Thoracic aorta (tissue), 2 donors: Measurements from ENCODE around the gene RPS27L. TPM values are rescaled to one million over a fixed set of nuclear protein-coding genes. Genes with fewer than 3 reads are reported as not detected.

Source experiments
- ATAC-seq: fragments of 150-250 bp; one replicate; pipeline ENCODE4 v1.8.0; 2017; ENCODE audit warnings: low read depth; ENCODE audit not compliant: insufficient number of reproducible peaks, low FRiP score
- DNase-seq: peaks from one replicate; pipeline ENCODE4 v3.0.0-alpha.2; 2020; ENCODE audit warnings: low spot score
- H3K27ac ChIP-seq, 2 donors: fragments of 200-600 bp; sonication (generic); 1 replicate in 1 of 2; 2 replicates in 1 of 2; pipeline ENCODE4 v1.5.1; 2016; ENCODE audit warnings: mild to moderate bottlenecking in 2 of 2, moderate library complexity in 2 of 2
- H3K27me3 ChIP-seq: fragments of 200-600 bp; sonication (generic); replicated peaks from 2 replicates; pipeline ENCODE4 v1.6.0; 2016; ENCODE audit warnings: mild to moderate bottlenecking; ENCODE audit not compliant: insufficient read depth
- H3K36me3 ChIP-seq: fragments of 200-600 bp; sonication (generic); one replicate; pipeline ENCODE4 v1.5.1; 2016
- H3K4me1 ChIP-seq, 2 donors: fragments of 200-600 bp; sonication (generic); 1 replicate in 1 of 2; 2 replicates in 1 of 2; pipeline versions ENCODE4 v1.5.1 to v1.6.0; 2016; ENCODE audit warnings: low read depth in 2 of 2, mild to moderate bottlenecking in 1 of 2; ENCODE audit not compliant: control insufficient read depth in 1 of 2
- H3K4me3 ChIP-seq: fragments of 200-600 bp; sonication (generic); 2 replicates; pipeline ENCODE4 v1.5.1; 2016; ENCODE audit warnings: mild to moderate bottlenecking
- H3K9me3 ChIP-seq: fragments of 200-600 bp; sonication (generic); 2 replicates; pipeline ENCODE4 v1.5.1; 2016
- total RNA-seq, 2 donors: library from RNA; depleted of rRNA; stranded (reverse); fragments of >200 nt; gene quantifications; one replicate each; pipeline versions ENCODE4 v1.1.0 to v1.2.3, GENCODE V29; 2016
- TF ChIP-seq, protein P1 (sequence below): fragments of 200-600 bp; sonication (generic); IDR thresholded peaks from one replicate; pipeline ENCODE4 v1.5.1; 2019; ENCODE audit warnings: antibody characterized with exemption

Gene RPS27L
- total RNA-seq, 2 donors from 2014 or later = 40.1 to 120 TPM

DNA sequence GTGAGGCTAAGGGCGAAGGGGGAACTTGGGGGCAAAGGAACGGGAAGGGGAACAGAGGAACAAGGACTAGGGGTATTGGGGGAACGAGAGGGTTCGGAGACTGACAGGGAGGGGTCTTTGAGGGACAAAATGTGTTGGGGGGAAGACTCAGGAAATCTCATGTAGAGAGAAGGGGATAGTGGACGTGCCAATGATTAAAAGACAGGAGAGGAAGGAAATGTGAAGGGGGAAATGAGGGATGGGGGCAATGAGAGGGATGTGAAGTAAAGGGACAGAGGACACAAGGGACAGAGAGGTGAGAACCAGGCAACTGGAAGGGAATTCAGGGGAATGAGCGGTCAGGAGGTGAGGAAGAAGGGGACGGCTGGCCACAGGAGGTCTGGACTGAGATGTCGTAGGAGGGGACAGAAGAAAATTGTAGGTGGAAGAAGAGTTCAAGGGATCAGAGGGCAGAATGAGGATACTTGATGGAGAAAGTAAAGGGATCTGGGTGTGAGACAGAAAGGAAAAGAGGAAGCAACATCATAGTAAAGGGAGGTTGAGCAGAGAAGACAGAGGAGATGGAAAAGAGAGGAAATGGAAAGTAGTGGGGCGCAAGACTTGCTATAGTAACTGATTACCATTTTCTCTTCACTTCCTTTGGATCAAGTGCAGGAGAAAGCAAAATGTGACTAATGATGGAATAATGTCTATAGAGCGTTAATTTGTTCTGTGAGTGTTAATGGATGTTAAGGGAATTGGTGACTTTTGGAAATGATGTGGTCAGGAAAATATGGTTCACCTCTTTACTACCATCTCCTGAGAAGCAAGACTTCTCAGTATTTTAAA lies 32.9 kb upstream of the RPS27L start:
- Histone ChIP-seq H3K4me3 (peak overlapping the region; percentile 97), H3K36me3 (no peaks in the 10 kb centered on the region), H3K27me3 (no peaks in the 10 kb centered on the region), H3K4me1 (peaks cover 21 to 44% of the 10 kb centered on the region in 2 donors), H3K27ac (peak overlapping the region; percentile 76 to 92), H3K9me3 (no peaks in the 10 kb centered on the region)
- ATAC-seq = no peak
- DNase-seq = no peak
- TF ChIP-seq, protein P1, sequence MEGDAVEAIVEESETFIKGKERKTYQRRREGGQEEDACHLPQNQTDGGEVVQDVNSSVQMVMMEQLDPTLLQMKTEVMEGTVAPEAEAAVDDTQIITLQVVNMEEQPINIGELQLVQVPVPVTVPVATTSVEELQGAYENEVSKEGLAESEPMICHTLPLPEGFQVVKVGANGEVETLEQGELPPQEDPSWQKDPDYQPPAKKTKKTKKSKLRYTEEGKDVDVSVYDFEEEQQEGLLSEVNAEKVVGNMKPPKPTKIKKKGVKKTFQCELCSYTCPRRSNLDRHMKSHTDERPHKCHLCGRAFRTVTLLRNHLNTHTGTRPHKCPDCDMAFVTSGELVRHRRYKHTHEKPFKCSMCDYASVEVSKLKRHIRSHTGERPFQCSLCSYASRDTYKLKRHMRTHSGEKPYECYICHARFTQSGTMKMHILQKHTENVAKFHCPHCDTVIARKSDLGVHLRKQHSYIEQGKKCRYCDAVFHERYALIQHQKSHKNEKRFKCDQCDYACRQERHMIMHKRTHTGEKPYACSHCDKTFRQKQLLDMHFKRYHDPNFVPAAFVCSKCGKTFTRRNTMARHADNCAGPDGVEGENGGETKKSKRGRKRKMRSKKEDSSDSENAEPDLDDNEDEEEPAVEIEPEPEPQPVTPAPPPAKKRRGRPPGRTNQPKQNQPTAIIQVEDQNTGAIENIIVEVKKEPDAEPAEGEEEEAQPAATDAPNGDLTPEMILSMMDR = no peak

DNA sequence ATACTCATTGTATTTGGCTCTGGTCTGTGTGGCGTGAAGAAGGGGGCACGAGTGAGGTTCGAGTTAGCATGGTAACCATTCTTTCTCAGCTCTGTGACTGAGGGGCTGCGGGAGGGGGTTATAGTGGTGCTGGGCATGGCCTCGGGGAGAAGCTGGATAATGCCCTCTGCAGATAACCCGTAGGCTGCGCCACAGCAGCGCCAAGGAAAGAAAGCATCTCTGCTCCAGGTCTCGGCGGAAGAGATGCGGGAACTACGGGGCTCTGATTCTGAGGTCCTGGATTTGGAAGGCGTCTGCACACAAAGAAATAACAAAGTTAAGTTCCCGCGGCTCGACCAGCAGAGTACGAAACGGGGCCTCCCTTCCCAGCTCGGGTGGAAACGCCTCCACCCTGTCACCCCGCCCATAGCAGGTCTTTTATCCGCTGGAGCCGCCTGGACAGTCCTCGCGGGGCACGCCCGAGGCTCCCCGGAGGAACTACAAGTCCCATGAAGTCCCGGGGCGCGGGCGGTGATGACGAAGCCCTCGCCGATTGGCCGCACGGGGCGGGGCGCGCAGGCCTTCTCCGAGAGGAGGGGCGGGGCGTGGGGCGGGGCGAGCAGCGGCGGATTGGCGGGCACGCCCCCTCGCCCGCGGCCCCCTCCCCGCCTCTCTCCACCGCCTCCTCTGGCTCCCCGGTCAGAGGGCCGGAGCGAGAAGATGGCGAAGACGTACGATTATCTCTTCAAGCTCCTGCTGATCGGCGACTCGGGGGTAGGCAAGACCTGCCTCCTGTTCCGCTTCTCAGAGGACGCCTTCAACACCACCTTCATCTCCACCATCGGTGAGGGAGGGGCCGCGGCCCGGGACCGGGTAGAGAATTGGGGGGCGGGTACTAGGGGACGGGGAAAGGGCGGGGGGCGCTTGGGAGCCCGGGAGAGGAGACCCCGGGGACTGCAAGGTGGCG lies 31.9 kb upstream of the RPS27L start, which contains the start of gene RAB8B:
Gene RAB8B (plus strand): TSS at position 681 of the 946 bp plus-strand sequence. CDS start 19 bp downstream, at position 700.
- H3K27ac ChIP-seq = peak within 1 kb of the TSS; percentile 76 to 92
- no peaks in the 10 kb centered on the region for H3K36me3 ChIP-seq
- H3K9me3 ChIP-seq = no peaks in the 10 kb centered on the region
- H3K27me3 ChIP-seq = no peaks in the 10 kb centered on the region
- ATAC-seq (peak; percentile 81), DNase-seq (peak; percentile 95)
- TF ChIP-seq, protein P1 = no peak
- H3K4me3 ChIP-seq = peak within 1 kb of the TSS; percentile 97
- H3K4me1 ChIP-seq = peaks cover 18 to 35% of the 10 kb centered on the region in 2 donors

DNA sequence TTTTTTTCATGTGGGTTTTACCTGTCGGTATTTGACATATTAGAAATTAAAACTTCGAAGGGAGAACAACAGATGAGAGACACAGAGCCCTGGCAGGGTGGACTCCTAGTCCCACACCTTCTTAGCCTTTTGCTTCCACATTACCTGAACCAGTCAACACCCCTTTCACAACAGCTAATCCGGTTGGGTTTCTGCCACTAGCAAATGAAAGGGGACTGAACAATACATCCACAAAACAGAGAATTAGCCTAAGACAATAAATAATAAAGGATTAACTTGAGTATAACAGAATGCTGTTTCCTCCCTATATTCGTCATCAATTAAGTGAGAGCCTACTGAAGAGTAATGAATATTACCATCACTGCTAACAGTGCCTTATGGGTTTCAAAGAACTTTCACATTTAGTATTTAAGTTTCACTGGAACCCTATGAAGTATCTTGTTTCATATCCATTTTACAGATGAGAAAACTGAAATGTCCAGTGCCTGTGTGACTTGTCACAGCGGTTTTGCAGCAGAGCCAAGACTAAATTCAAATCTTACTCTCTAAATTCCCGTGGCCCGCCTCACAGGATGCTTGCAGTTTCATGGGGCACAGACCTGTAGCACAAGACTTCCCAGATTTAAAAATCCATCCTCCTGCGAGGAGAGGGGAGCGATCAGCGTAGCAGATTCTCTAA lies 31.1 kb upstream of the RPS27L start:
- TF ChIP-seq, protein P1 = no peak
- H3K27ac ChIP-seq = peak overlapping the region; percentile 35 to 40
- ATAC-seq = no peak

DNA sequence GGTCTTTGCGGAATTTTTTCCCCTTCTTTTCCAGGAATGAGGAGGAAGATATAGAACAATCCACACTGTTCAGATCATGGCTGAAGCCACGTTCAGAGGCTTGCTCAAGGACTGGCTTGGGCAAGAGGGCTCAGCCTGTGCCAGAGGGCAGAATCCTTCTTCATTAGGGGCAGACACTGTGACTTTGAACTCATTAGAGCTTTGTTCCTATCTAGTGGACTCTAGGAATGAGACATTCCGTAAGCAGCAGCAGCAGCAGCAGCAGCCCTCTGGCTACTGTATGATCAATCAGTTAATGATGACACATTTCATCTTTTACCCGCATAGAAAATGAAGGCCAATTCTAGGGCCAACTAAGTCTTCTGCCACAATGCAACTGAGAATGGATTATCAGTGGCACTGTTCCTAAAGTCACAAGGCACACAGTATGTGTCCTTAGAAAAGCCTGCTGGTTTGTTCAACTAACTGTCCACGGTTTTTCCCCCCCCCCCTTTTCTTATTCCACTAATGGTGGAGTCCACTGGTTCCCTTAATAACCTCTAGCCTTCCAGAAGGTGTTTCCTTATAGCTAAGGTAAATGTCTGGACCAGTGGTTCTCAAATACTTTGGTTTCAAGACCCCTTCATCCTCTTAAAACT lies 30.4 kb upstream of the RPS27L start:
- no peak overlapping the region for H3K27ac ChIP-seq
- H3K9me3 ChIP-seq = no peaks in the 10 kb centered on the region
- ATAC-seq = no peak
- peaks cover 9 to 24% of the 10 kb centered on the region in 2 donors for H3K4me1 ChIP-seq
- no peak overlapping the region for H3K4me3 ChIP-seq
- no peaks in the 10 kb centered on the region for H3K27me3 ChIP-seq
- H3K36me3 ChIP-seq = no peaks in the 10 kb centered on the region
- TF ChIP-seq, protein P1 = no peak
- no peak for DNase-seq

More for the DNA sequence above, 31.1 kb upstream of the RPS27L start:
- H3K4me3 ChIP-seq = peak overlapping the region; percentile 97
- H3K9me3 ChIP-seq = no peaks in the 10 kb centered on the region
- no peak for DNase-seq
- no peaks in the 10 kb centered on the region for H3K27me3 ChIP-seq
- peaks cover 10 to 27% of the 10 kb centered on the region in 2 donors for H3K4me1 ChIP-seq
- no peaks in the 10 kb centered on the region for H3K36me3 ChIP-seq
